Stimulated activated memory B cell treated with anti-CD40 and anti-IgM and Interleukin-4, amounts not matched to agents 10 μg/mL and 1 μg/mL and 100 μg/mL, for 72 hours (primary cell): ENCODE data around the gene IDS.
"Not testable (repeated sequence)": the region's sequence is repeated elsewhere in the genome, so short reads cannot be mapped to it uniquely, and the experiment has no call there.

ENCODE experiments used
- ATAC-seq: fragments of 150-1000 bp; cut with Tn5 transposase; 2 replicates; pipeline ENCODE4 v1.10.0; 2021
- H3K27ac Mint-ChIP-seq: one replicate; pipeline ENCODE4 v1.8.0; 2022; ENCODE audit warnings: mild to moderate bottlenecking, mixed read lengths
- H3K27me3 Mint-ChIP-seq: one replicate; pipeline ENCODE4 v1.8.0; 2022; ENCODE audit warnings: mixed read lengths
- H3K36me3 Mint-ChIP-seq: one replicate; pipeline ENCODE4 v1.8.0; 2022; ENCODE audit warnings: mixed read lengths
- H3K4me1 Mint-ChIP-seq: one replicate; pipeline ENCODE4 v1.8.0; 2022; ENCODE audit warnings: mixed read lengths
- H3K4me3 Mint-ChIP-seq: one replicate; pipeline ENCODE4 v1.8.0; 2022; ENCODE audit warnings: mild to moderate bottlenecking, moderate library complexity, mixed read lengths
- H3K9me3 Mint-ChIP-seq: one replicate; pipeline ENCODE4 v1.8.0; 2022; ENCODE audit warnings: mixed read lengths

The IDS gene

GRCh38 chrX:149537474-149537873 is 32.4 kb upstream of the IDS start:
- peaks cover 19% of the 10 kb centered on the region for H3K4me1 Mint-ChIP-seq
- H3K36me3 Mint-ChIP-seq: peaks cover 23% of the 10 kb centered on the region
- not testable (repeated sequence) for H3K9me3 Mint-ChIP-seq

GRCh38 chrX:149534926-149535602 is 30.0 kb upstream of the IDS start:
- Mint-ChIP-seq H3K4me1 (peaks cover 35% of the 10 kb centered on the region), H3K36me3 (peaks cover 25% of the 10 kb centered on the region), H3K27ac (peak overlapping the region; percentile 72)
- not testable (repeated sequence) for ATAC-seq, H3K4me3 Mint-ChIP-seq, H3K27me3 Mint-ChIP-seq, H3K9me3 Mint-ChIP-seq

More at GRCh38 chrX:149537474-149537873, 32.4 kb upstream of the IDS start:
- not testable (repeated sequence) for H3K27ac Mint-ChIP-seq, H3K27me3 Mint-ChIP-seq, H3K4me3 Mint-ChIP-seq
- peak; percentile 5 for ATAC-seq

- not testable (repeated sequence) for H3K27me3 Mint-ChIP-seq, H3K4me3 Mint-ChIP-seq, H3K9me3 Mint-ChIP-seq, H3K27ac Mint-ChIP-seq, ATAC-seq
- peaks cover 25% of the 10 kb centered on the region for H3K36me3 Mint-ChIP-seq
- peaks cover 28% of the 10 kb centered on the region for H3K4me1 Mint-ChIP-seq
These were observed 28.9 kb upstream of the IDS start for GRCh38 chrX:149533999-149534398.

GRCh38 chrX:149532868-149533267 is 27.8 kb upstream of the IDS start:
- Mint-ChIP-seq H3K36me3 (peaks cover 25% of the 10 kb centered on the region), H3K27ac (peak overlapping the region; percentile 85), H3K4me1 (peaks cover 28% of the 10 kb centered on the region)
- H3K9me3 Mint-ChIP-seq, H3K4me3 Mint-ChIP-seq, H3K27me3 Mint-ChIP-seq, ATAC-seq: not testable (repeated sequence)

- Mint-ChIP-seq H3K36me3 (peaks cover 25% of the 10 kb centered on the region), H3K27me3 (no peaks in the 10 kb centered on the region), H3K9me3 (no peaks in the 10 kb centered on the region), H3K27ac (peak overlapping the region; percentile 85), H3K4me3 (no peak overlapping the region), H3K4me1 (peaks cover 24% of the 10 kb centered on the region)
- ATAC-seq: peak; percentile 91
These were observed 26.5 kb upstream of the IDS start for GRCh38 chrX:149531599-149531998.

GRCh38 chrX:149528381-149528780 is 23.3 kb upstream of the IDS start:
- Mint-ChIP-seq H3K4me3 (no peak overlapping the region), H3K36me3 (peaks cover 5% of the 10 kb centered on the region), H3K27ac (peak overlapping the region; percentile 27), H3K27me3 (no peaks in the 10 kb centered on the region), H3K4me1 (peaks cover 24% of the 10 kb centered on the region), H3K9me3 (no peaks in the 10 kb centered on the region)
- ATAC-seq: no peak

- Mint-ChIP-seq H3K27ac (no peak overlapping the region), H3K4me1 (peaks cover 23% of the 10 kb centered on the region), H3K27me3 (no peaks in the 10 kb centered on the region), H3K36me3 (peaks cover 4% of the 10 kb centered on the region), H3K9me3 (no peaks in the 10 kb centered on the region), H3K4me3 (no peak overlapping the region)
- ATAC-seq: no peak
These were observed 22.6 kb upstream of the IDS start for GRCh38 chrX:149527705-149528104.

- Mint-ChIP-seq H3K4me1 (peaks cover 10% of the 10 kb centered on the region), H3K27ac (peak overlapping the region; percentile 69)
- not testable (repeated sequence) for H3K27me3 Mint-ChIP-seq, ATAC-seq, H3K36me3 Mint-ChIP-seq, H3K4me3 Mint-ChIP-seq, H3K9me3 Mint-ChIP-seq
These were observed 21.4 kb upstream of the IDS start for GRCh38 chrX:149526318-149527033.

- H3K27ac Mint-ChIP-seq: peak overlapping the region; percentile 69
- not testable (repeated sequence) for H3K9me3 Mint-ChIP-seq, H3K27me3 Mint-ChIP-seq, H3K36me3 Mint-ChIP-seq, H3K4me1 Mint-ChIP-seq
- peak overlapping the region; percentile 57 for H3K4me3 Mint-ChIP-seq
- ATAC-seq: peak; percentile 73
These were observed 20.8 kb upstream of the IDS start for GRCh38 chrX:149525903-149526302.

GRCh38 chrX:149525389-149525788 is 20.3 kb upstream of the IDS start:
- H3K27ac Mint-ChIP-seq: peak overlapping the region; percentile 69
- peak; percentile 97 for ATAC-seq
- H3K4me1 Mint-ChIP-seq, H3K27me3 Mint-ChIP-seq, H3K9me3 Mint-ChIP-seq, H3K36me3 Mint-ChIP-seq, H3K4me3 Mint-ChIP-seq: not testable (repeated sequence)

- no peaks in the 10 kb centered on the region for H3K36me3 Mint-ChIP-seq
- ATAC-seq: no peak
- H3K27ac Mint-ChIP-seq: no peak overlapping the region
- no peak overlapping the region for H3K4me3 Mint-ChIP-seq
- H3K9me3 Mint-ChIP-seq: no peaks in the 10 kb centered on the region
- H3K27me3 Mint-ChIP-seq: no peaks in the 10 kb centered on the region
- H3K4me1 Mint-ChIP-seq: no peaks in the 10 kb centered on the region
These were observed 17.8 kb upstream of the IDS start for GRCh38 chrX:149522916-149523315.

GRCh38 chrX:149521438-149521837 is 16.3 kb upstream of the IDS start:
- Mint-ChIP-seq H3K4me1 (peaks cover 3% of the 10 kb centered on the region), H3K4me3 (no peak overlapping the region), H3K36me3 (no peaks in the 10 kb centered on the region), H3K27me3 (no peaks in the 10 kb centered on the region), H3K27ac (no peak overlapping the region), H3K9me3 (no peaks in the 10 kb centered on the region)
- ATAC-seq: no peak

- H3K27ac Mint-ChIP-seq, H3K36me3 Mint-ChIP-seq, ATAC-seq, H3K27me3 Mint-ChIP-seq, H3K9me3 Mint-ChIP-seq, H3K4me1 Mint-ChIP-seq, H3K4me3 Mint-ChIP-seq: not testable (repeated sequence)
These were observed 15.7 kb upstream of the IDS start for GRCh38 chrX:149520636-149521277.

- Mint-ChIP-seq H3K27me3 (no peaks in the 10 kb centered on the region), H3K27ac (no peak overlapping the region), H3K36me3 (no peaks in the 10 kb centered on the region), H3K9me3 (no peaks in the 10 kb centered on the region), H3K4me3 (no peak overlapping the region), H3K4me1 (peaks cover 13% of the 10 kb centered on the region)
- no peak for ATAC-seq
These were observed 13.1 kb upstream of the IDS start for GRCh38 chrX:149518236-149518635.

- no peak for ATAC-seq
- no peak overlapping the region for H3K4me3 Mint-ChIP-seq
- H3K9me3 Mint-ChIP-seq: no peaks in the 10 kb centered on the region
- H3K4me1 Mint-ChIP-seq: peaks cover 13% of the 10 kb centered on the region
- H3K27me3 Mint-ChIP-seq: no peaks in the 10 kb centered on the region
- H3K36me3 Mint-ChIP-seq: no peaks in the 10 kb centered on the region
- no peak overlapping the region for H3K27ac Mint-ChIP-seq
These were observed 12.2 kb upstream of the IDS start for GRCh38 chrX:149517308-149517707.

GRCh38 chrX:149516604-149517003 is 11.5 kb upstream of the IDS start:
- Mint-ChIP-seq H3K36me3 (no peaks in the 10 kb centered on the region), H3K4me3 (no peak overlapping the region), H3K27ac (no peak overlapping the region), H3K27me3 (no peaks in the 10 kb centered on the region), H3K9me3 (no peaks in the 10 kb centered on the region), H3K4me1 (peaks cover 13% of the 10 kb centered on the region)
- ATAC-seq: no peak
